ENCODE measurements around the gene MYO3B. TPM values are rescaled to one million over a fixed set of nuclear protein-coding genes. Genes with fewer than 3 reads are reported as not detected.

Gene MYO3B
- total and polyA plus RNA-seq, 2 donors (not counting 1 experiment from before 2014, with no cell fraction given) = not detected

DNA sequence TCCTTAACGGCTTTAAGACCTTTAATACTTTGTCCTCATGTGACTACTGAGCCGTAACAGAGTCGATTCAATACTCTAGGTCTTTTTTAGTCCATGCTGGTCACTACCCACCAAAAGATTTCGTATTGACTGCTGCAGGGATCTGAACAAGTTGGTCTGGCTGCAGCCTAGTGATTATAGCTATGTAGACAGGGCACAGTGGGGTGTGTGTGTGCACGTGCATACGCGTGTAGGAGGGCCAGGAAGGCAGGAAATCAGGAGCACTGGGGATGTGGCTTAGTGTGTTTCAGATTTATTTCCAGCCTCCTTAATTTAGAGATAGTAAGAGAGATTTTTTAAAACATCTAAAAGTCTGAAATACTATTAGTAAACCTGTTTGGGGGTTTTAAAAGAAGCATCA, 161.4 kb downstream of the MYO3B start:
- TF ChIP-seq EZH2 (IDR thresholded peaks at IDR 0.05; ENCODE audit: borderline replicate concordance, insufficient read depth, low read depth, low read length, poor library complexity, severe bottlenecking) = no peak
- TF ChIP-seq, protein P1, sequence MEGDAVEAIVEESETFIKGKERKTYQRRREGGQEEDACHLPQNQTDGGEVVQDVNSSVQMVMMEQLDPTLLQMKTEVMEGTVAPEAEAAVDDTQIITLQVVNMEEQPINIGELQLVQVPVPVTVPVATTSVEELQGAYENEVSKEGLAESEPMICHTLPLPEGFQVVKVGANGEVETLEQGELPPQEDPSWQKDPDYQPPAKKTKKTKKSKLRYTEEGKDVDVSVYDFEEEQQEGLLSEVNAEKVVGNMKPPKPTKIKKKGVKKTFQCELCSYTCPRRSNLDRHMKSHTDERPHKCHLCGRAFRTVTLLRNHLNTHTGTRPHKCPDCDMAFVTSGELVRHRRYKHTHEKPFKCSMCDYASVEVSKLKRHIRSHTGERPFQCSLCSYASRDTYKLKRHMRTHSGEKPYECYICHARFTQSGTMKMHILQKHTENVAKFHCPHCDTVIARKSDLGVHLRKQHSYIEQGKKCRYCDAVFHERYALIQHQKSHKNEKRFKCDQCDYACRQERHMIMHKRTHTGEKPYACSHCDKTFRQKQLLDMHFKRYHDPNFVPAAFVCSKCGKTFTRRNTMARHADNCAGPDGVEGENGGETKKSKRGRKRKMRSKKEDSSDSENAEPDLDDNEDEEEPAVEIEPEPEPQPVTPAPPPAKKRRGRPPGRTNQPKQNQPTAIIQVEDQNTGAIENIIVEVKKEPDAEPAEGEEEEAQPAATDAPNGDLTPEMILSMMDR (IDR thresholded peaks at IDR 0.05) = no peak
- no peaks in the 10 kb centered on the region for H3K4me1 ChIP-seq (ENCODE audit: control insufficient read depth in 2 of 2, insufficient read depth in 2 of 2, low read length in 2 of 2)
- 48% methylated on average over 2 of the region's 7 CpGs for WGBS (ENCODE audit: insufficient coverage)
- ChIA-PET CTCF (no interaction called here), POLR2A (no interaction called here)
- H3K79me2 ChIP-seq (ENCODE audit: control insufficient read depth, insufficient read depth, low read length) = no peaks in the 10 kb centered on the region
- no peak overlapping the region for H3K4me3 ChIP-seq (ENCODE audit: control extremely low read depth in 1 of 5, extremely low read depth in 1 of 5, insufficient read depth in 1 of 5, low read depth in 2 of 5, low read length in 4 of 5)
- H4K20me1 ChIP-seq (ENCODE audit: control insufficient read depth, insufficient read depth, low read length, poor library complexity, severe bottlenecking) = no peaks in the 10 kb centered on the region
- Mint-ChIP-seq H3K27ac (no peak overlapping the region), H3K4me1 (no peaks in the 10 kb centered on the region), H3K9me3 (ENCODE audit: insufficient read depth) (no peaks in the 10 kb centered on the region), H3K4me3 (no peak overlapping the region), H3K27me3 (peaks cover 9% of the 10 kb centered on the region)
- no peaks in the 10 kb centered on the region for H3K36me3 ChIP-seq (replicated peaks in 1 of 2; ENCODE audit: control extremely low read depth in 1 of 2, control insufficient read depth in 1 of 2, extremely low read depth in 1 of 2, insufficient read depth in 2 of 2, low read length in 1 of 2)
- no peak overlapping the region for H2AFZ ChIP-seq (ENCODE audit: insufficient read depth, low read depth, low read length, poor library complexity, severe bottlenecking)
- no peak overlapping the region for H3K9ac ChIP-seq (ENCODE audit: low read length)
- intact Hi-C loops (cut with micrococcal nuclease) = no loop called here
- H3K27me3 ChIP-seq (replicated peaks in 1 of 4; ENCODE audit: control extremely low read depth in 1 of 4, control insufficient read depth in 3 of 4, insufficient read depth in 4 of 4, low read length in 3 of 4) = peaks cover 0 to 3% (median 0%) of the 10 kb centered on the region in 4 experiments
- H3K9me3 ChIP-seq (ENCODE audit: control extremely low read depth in 1 of 3, control insufficient read depth in 2 of 3, insufficient read depth in 1 of 3, low read length in 2 of 3) = no peaks in the 10 kb centered on the region
- ATAC-seq (ENCODE audit: low read depth) = no peak
- no peak overlapping the region for H3K4me2 ChIP-seq (replicated peaks; ENCODE audit: low read depth, low read length, poor library complexity, severe bottlenecking)
- H3K27ac ChIP-seq (ENCODE audit: low read length in 2 of 2) = no peak overlapping the region
- no peak for DNase-seq

DNA sequence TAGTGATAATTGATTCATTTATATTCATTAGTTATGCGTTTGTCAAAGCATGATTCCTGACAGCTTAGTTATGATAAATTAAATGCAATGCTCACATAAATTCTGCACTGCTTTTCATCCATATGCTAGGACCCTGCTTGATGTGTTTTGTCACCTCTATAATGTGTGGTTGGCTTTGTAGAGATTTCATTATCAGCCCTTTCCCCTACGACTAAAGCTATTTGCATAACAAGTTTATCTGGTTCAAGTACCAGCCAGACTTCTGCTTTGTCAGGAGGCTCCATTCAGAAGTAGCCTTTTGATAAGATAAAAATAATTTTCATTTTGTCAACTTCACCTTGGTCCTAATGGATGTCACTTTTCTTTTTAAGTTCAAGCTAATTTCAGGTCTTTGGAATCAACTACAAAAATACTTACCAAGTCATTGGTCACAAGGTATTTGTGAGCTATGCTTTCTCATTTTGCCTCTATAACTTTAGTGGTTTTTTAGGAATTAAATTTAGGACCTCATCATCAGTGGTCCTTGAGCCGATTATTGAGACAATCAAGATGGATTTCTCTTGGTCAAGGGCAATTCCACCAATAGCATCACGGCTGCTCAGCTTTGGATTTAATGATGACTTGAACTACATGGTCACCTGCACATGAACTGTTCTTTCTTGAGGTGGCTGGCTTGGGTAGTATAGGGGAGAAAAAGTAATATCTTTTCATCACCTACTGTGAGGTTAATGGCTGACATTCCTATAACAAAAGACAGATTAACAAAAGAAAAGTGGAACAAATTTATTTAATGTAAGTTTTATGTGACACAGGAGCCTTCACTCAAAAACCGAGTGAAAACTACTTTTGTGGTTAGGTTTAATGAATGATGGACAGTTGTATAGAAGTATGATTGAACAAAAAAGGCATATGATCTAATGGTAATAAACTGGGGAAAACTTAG, 162.1 kb downstream of the MYO3B start:
- no peak for TF ChIP-seq EZH2 (IDR thresholded peaks at IDR 0.05; ENCODE audit: borderline replicate concordance, insufficient read depth, low read depth, low read length, poor library complexity, severe bottlenecking)
- TF ChIP-seq, protein P1 (IDR thresholded peaks at IDR 0.05) = no peak
- Histone ChIP-seq H3K36me3 (replicated peaks in 1 of 2; ENCODE audit: control extremely low read depth in 1 of 2, control insufficient read depth in 1 of 2, extremely low read depth in 1 of 2, insufficient read depth in 2 of 2, low read length in 1 of 2) (no peaks in the 10 kb centered on the region), H2AFZ (ENCODE audit: insufficient read depth, low read depth, low read length, poor library complexity, severe bottlenecking) (no peak overlapping the region), H3K9me3 (ENCODE audit: control extremely low read depth in 1 of 3, control insufficient read depth in 2 of 3, insufficient read depth in 1 of 3, low read length in 2 of 3) (no peaks in the 10 kb centered on the region), H3K79me2 (ENCODE audit: control insufficient read depth, insufficient read depth, low read length) (no peaks in the 10 kb centered on the region), H3K4me3 (ENCODE audit: control extremely low read depth in 1 of 5, extremely low read depth in 1 of 5, insufficient read depth in 1 of 5, low read depth in 2 of 5, low read length in 4 of 5) (no peak overlapping the region), H4K20me1 (ENCODE audit: control insufficient read depth, insufficient read depth, low read length, poor library complexity, severe bottlenecking) (no peaks in the 10 kb centered on the region), H3K9ac (ENCODE audit: low read length) (no peak overlapping the region), H3K27ac (ENCODE audit: low read length in 2 of 2) (no peak overlapping the region), H3K4me2 (replicated peaks; ENCODE audit: low read depth, low read length, poor library complexity, severe bottlenecking) (no peak overlapping the region), H3K4me1 (ENCODE audit: control insufficient read depth in 2 of 2, insufficient read depth in 2 of 2, low read length in 2 of 2) (no peaks in the 10 kb centered on the region), H3K27me3 (replicated peaks in 1 of 4; ENCODE audit: control extremely low read depth in 1 of 4, control insufficient read depth in 3 of 4, insufficient read depth in 4 of 4, low read length in 3 of 4) (peaks cover 0 to 3% (median 0%) of the 10 kb centered on the region in 4 experiments)
- DNase-seq (no peak), ATAC-seq (ENCODE audit: low read depth) (no peak)
- POLR2A ChIA-PET = no interaction called here
- Mint-ChIP-seq H3K4me3 (no peak overlapping the region), H3K27me3 (peaks cover 6% of the 10 kb centered on the region), H3K4me1 (no peaks in the 10 kb centered on the region), H3K27ac (no peak overlapping the region), H3K9me3 (ENCODE audit: insufficient read depth) (no peaks in the 10 kb centered on the region)
- WGBS (ENCODE audit: insufficient coverage) = 100% methylated on average over 2 of the region's 5 CpGs
- CTCF ChIA-PET = no interaction called here
- intact Hi-C loops (cut with micrococcal nuclease) = no loop called here

Data from B cell (primary cell).